SK-N-SH treated with all-trans-retinoic acid at 6 μM for 48 hours (cell line): ENCODE data around the gene RRAD.
"Not testable (repeated sequence)": the region's sequence is repeated elsewhere in the genome, so short reads cannot be mapped to it uniquely, and the experiment has no call there.

ENCODE experiments used
- ATAC-seq: fragments of 200-7000 bp; cut with Tn5 transposase; 3 replicates; pipeline ENCODE4 v1.9.1; 2020; ENCODE audit warnings: mild to moderate bottlenecking, moderate library complexity
- ARNTL ChIP-seq: fragments of 450-650 bp; formaldehyde crosslinking; IDR thresholded peaks from 2 replicates; pipeline ENCODE4 v1.5.0; 2020; ENCODE audit warnings: low read depth, mild to moderate bottlenecking, moderate library complexity, borderline replicate concordance
- BACH2 ChIP-seq: fragments of 250-450 bp; sonication (Bioruptor Pico); IDR thresholded peaks from 2 replicates; pipeline ENCODE4 v1.9.0; 2021; ENCODE audit warnings: mild to moderate bottlenecking, borderline replicate concordance
- CSDC2 ChIP-seq: fragments of 250-450 bp; sonication (Bioruptor Pico); IDR thresholded peaks from 2 replicates; pipeline ENCODE4 v1.5.0; 2020; ENCODE audit warnings: mild to moderate bottlenecking, moderate library complexity
- ESRRG ChIP-seq: fragments of 250-450 bp; sonication (Bioruptor Pico); IDR thresholded peaks from 2 replicates; pipeline ENCODE4 v1.6.1; 2021; ENCODE audit warnings: mild to moderate bottlenecking
- GLIS3 ChIP-seq: fragments of 250-450 bp; sonication (Bioruptor Pico); IDR thresholded peaks from 2 replicates; pipeline ENCODE4 v1.5.0; 2020; ENCODE audit warnings: mild to moderate bottlenecking, moderate library complexity
- ISL1 ChIP-seq: fragments of 250-450 bp; sonication (Bioruptor Pico); IDR thresholded peaks from 2 replicates; pipeline ENCODE4 v2.1.2; 2022; ENCODE audit warnings: mild to moderate bottlenecking, moderate library complexity
- OSR1 ChIP-seq: fragments of 250-450 bp; sonication (Bioruptor Pico); IDR thresholded peaks from 2 replicates; pipeline ENCODE4 v1.8.0; 2022; ENCODE audit warnings: moderate library complexity, mild to moderate bottlenecking, inconsistent platforms
- PPARA ChIP-seq: fragments of 250-450 bp; sonication (Bioruptor Pico); IDR thresholded peaks from 2 replicates; pipeline ENCODE4 v1.5.0; 2020; ENCODE audit warnings: mild to moderate bottlenecking, borderline replicate concordance
- RARB ChIP-seq: fragments of 250-450 bp; sonication (Bioruptor Pico); IDR thresholded peaks from 2 replicates; pipeline ENCODE4 v1.8.0; 2021; ENCODE audit warnings: mild to moderate bottlenecking, moderate library complexity
- SNAI2 ChIP-seq: fragments of 250-450 bp; sonication (Bioruptor Pico); IDR thresholded peaks from 2 replicates; pipeline ENCODE4 v1.5.0; 2020; ENCODE audit warnings: mild to moderate bottlenecking, moderate library complexity
- TCF4 ChIP-seq: fragments of 250-450 bp; sonication (Bioruptor Pico); IDR thresholded peaks from 2 replicates; pipeline ENCODE4 v1.8.0; 2021; ENCODE audit warnings: mild to moderate bottlenecking, moderate library complexity, borderline replicate concordance
- TOX ChIP-seq: fragments of 250-450 bp; sonication (Bioruptor Pico); IDR thresholded peaks from 2 replicates; pipeline ENCODE4 v1.8.0; 2021; ENCODE audit warnings: mild to moderate bottlenecking, moderate library complexity, borderline replicate concordance
- ZC3H10 ChIP-seq: fragments of 250-450 bp; sonication (Bioruptor Pico); IDR thresholded peaks from 2 replicates; pipeline ENCODE4 v1.5.1; 2021; ENCODE audit warnings: mild to moderate bottlenecking, moderate library complexity
- ZFP30 ChIP-seq: fragments of 450-650 bp; formaldehyde crosslinking; IDR thresholded peaks from 2 replicates; pipeline ENCODE4 v1.5.0; 2022; ENCODE audit warnings: mild to moderate bottlenecking, moderate library complexity
- ZNF565 ChIP-seq: fragments of 450-650 bp; formaldehyde crosslinking; conservative IDR thresholded peaks from 2 replicates; pipeline ENCODE4 v1.5.0; 2020; ENCODE audit warnings: low read depth, mild to moderate bottlenecking, moderate library complexity
- ZNF70 ChIP-seq: fragments of 450-650 bp; formaldehyde crosslinking; IDR thresholded peaks from 2 replicates; pipeline ENCODE4 v1.5.0; 2020; ENCODE audit warnings: mild to moderate bottlenecking, moderate library complexity
- ZNF8 ChIP-seq: fragments of 450-650 bp; formaldehyde crosslinking; IDR thresholded peaks from 2 replicates; pipeline ENCODE4 v1.5.0; 2020; ENCODE audit warnings: mild to moderate bottlenecking, moderate library complexity
- TF ChIP-seq, protein P1 (sequence below): fragments of 250-450 bp; sonication (Bioruptor Pico); IDR thresholded peaks from 2 replicates; pipeline ENCODE4 v1.5.1; 2021; ENCODE audit warnings: mild to moderate bottlenecking, moderate library complexity
- TF ChIP-seq, protein P2 (sequence below): fragments of 250-450 bp; sonication (Bioruptor Pico); IDR thresholded peaks from 2 replicates; pipeline ENCODE4 v1.8.0; 2020; ENCODE audit warnings: mild to moderate bottlenecking, moderate library complexity, borderline replicate concordance
- TF ChIP-seq, protein P3 (sequence below): fragments of 250-450 bp; sonication (Bioruptor Pico); IDR thresholded peaks from 2 replicates; pipeline ENCODE4 v1.5.1; 2020; ENCODE audit warnings: low read depth, mild to moderate bottlenecking, moderate library complexity
- TF ChIP-seq, protein P4 (sequence below): fragments of 250-450 bp; sonication (Bioruptor Pico); IDR thresholded peaks from 2 replicates; pipeline ENCODE4 v1.5.0; 2020; ENCODE audit warnings: mild to moderate bottlenecking, moderate library complexity

RRAD gene

DNA sequence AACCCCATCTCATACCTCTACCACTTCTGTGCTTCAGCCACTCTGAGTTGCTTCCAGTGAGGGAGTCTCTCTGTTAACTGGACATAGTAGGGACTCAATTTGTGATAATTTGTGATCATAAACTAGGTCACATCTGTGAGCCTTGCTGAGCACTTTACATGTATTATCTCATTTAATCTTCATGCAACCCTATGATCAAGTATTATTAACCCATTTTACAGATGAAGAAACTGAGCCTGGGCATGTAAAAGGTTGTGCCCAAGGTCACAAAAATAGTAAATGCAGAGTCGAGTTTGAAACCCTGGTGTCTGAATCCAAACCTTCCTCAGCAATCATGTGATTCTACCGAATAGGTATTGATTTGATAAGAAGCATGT, 26.4 kb downstream of the RRAD start:
- TF ChIP-seq CSDC2 (CRISPR knock-in tag) (no peak), ZC3H10 (no peak), ZNF70 (CRISPR knock-in tag) (no peak), RARB (CRISPR knock-in tag) (no peak), SNAI2 (CRISPR knock-in tag) (no peak), TOX (CRISPR knock-in tag) (no peak), ISL1 (no peak), BACH2 (CRISPR knock-in tag) (no peak), ARNTL (no peak), ESRRG (no peak), ZNF8 (CRISPR knock-in tag) (no peak), GLIS3 (CRISPR knock-in tag) (no peak), TCF4 (CRISPR knock-in tag) (no peak)
- TF ChIP-seq, protein P1, sequence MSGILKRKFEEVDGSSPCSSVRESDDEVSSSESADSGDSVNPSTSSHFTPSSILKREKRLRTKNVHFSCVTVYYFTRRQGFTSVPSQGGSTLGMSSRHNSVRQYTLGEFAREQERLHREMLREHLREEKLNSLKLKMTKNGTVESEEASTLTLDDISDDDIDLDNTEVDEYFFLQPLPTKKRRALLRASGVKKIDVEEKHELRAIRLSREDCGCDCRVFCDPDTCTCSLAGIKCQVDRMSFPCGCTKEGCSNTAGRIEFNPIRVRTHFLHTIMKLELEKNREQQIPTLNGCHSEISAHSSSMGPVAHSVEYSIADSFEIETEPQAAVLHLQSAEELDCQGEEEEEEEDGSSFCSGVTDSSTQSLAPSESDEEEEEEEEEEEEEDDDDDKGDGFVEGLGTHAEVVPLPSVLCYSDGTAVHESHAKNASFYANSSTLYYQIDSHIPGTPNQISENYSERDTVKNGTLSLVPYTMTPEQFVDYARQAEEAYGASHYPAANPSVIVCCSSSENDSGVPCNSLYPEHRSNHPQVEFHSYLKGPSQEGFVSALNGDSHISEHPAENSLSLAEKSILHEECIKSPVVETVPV (CRISPR knock-in tag) = no peak
- TF ChIP-seq, protein P2, sequence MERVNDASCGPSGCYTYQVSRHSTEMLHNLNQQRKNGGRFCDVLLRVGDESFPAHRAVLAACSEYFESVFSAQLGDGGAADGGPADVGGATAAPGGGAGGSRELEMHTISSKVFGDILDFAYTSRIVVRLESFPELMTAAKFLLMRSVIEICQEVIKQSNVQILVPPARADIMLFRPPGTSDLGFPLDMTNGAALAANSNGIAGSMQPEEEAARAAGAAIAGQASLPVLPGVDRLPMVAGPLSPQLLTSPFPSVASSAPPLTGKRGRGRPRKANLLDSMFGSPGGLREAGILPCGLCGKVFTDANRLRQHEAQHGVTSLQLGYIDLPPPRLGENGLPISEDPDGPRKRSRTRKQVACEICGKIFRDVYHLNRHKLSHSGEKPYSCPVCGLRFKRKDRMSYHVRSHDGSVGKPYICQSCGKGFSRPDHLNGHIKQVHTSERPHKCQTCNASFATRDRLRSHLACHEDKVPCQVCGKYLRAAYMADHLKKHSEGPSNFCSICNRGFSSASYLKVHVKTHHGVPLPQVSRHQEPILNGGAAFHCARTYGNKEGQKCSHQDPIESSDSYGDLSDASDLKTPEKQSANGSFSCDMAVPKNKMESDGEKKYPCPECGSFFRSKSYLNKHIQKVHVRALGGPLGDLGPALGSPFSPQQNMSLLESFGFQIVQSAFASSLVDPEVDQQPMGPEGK (CRISPR knock-in tag) = no peak
- TF ChIP-seq, protein P3, sequence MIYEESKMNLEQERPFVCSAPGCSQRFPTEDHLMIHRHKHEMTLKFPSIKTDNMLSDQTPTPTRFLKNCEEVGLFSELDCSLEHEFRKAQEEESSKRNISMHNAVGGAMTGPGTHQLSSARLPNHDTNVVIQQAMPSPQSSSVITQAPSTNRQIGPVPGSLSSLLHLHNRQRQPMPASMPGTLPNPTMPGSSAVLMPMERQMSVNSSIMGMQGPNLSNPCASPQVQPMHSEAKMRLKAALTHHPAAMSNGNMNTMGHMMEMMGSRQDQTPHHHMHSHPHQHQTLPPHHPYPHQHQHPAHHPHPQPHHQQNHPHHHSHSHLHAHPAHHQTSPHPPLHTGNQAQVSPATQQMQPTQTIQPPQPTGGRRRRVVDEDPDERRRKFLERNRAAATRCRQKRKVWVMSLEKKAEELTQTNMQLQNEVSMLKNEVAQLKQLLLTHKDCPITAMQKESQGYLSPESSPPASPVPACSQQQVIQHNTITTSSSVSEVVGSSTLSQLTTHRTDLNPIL (CRISPR knock-in tag) = no peak
- TF ChIP-seq, protein P4, sequence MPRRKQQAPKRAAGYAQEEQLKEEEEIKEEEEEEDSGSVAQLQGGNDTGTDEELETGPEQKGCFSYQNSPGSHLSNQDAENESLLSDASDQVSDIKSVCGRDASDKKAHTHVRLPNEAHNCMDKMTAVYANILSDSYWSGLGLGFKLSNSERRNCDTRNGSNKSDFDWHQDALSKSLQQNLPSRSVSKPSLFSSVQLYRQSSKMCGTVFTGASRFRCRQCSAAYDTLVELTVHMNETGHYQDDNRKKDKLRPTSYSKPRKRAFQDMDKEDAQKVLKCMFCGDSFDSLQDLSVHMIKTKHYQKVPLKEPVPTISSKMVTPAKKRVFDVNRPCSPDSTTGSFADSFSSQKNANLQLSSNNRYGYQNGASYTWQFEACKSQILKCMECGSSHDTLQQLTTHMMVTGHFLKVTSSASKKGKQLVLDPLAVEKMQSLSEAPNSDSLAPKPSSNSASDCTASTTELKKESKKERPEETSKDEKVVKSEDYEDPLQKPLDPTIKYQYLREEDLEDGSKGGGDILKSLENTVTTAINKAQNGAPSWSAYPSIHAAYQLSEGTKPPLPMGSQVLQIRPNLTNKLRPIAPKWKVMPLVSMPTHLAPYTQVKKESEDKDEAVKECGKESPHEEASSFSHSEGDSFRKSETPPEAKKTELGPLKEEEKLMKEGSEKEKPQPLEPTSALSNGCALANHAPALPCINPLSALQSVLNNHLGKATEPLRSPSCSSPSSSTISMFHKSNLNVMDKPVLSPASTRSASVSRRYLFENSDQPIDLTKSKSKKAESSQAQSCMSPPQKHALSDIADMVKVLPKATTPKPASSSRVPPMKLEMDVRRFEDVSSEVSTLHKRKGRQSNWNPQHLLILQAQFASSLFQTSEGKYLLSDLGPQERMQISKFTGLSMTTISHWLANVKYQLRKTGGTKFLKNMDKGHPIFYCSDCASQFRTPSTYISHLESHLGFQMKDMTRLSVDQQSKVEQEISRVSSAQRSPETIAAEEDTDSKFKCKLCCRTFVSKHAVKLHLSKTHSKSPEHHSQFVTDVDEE (CRISPR knock-in tag) = no peak

DNA sequence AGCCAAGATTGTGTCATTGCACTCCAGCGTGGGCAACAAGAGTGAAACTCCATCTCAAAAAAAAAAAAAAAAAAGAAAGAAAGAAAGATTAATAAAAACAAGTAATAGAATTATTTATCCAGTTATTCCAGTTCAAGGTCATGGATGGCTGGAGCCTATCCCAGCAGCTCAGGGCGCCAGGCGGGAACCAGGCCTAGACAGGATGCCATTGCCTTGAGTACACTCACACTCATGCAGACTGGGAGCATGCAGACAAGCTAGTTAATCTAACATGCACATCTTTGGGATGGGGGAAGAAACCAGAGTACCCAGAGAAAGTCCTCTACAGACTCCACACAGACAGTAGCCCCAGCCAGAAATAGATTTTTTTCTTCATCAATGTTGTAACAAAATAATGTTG, 27.1 kb downstream of the RRAD start:
- ATAC-seq = peak; percentile 14; the same call in 1 of the 3 replicates
- TF ChIP-seq ZNF565 (CRISPR knock-in tag) (no peak), ESRRG (no peak), ZC3H10 (no peak), ZNF70 (CRISPR knock-in tag) (no peak)

More for the DNA sequence above, 26.4 kb downstream of the RRAD start:
- ATAC-seq = no peak

DNA sequence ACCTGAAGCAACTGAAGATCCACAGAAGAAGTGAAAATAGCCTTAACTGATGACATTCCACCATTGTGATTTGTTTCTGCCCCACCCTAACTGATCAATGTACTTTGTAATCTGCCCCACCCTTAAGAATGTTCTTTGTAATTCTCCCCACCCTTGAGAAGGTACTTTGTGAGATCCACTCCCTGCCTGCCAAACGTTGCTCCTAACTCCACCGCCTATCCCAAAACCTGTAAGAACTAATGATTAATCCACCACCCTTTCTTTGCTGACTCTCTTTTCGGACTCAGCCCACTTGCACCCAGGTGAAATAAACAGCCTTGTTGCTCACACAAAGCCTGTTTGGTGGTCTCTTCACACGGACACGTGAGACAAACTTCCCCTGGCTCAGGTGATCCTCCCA, 28.7 kb downstream of the RRAD start:
- ATAC-seq = not testable (repeated sequence)

DNA sequence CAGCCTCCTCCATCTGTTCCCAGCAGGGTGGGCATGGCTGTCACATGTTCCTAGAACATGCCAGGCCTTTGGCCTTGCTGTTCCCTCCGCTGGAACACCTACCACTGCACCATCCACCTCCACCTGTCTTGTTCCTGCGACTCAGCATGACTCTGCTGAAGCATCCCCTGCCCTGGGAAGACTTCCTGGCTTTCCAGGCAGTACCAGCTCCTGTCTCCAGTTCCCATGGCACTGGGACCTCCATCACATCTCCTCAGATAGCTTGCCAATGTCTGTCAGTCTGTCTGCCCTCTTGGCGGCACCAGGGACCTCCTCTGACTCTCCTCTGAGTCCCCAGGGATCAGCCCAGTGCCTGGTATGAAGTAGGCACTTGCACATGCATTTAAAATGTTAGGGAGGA, 29.3 kb downstream of the RRAD start:
- no peak for ATAC-seq
- no peak for TF ChIP-seq SNAI2 (CRISPR knock-in tag)
- TF ChIP-seq TCF4 (CRISPR knock-in tag) = no peak
- TF ChIP-seq ZNF8 (CRISPR knock-in tag) = no peak
- no peak for TF ChIP-seq CSDC2 (CRISPR knock-in tag)
- TF ChIP-seq ZC3H10 = no peak
- no peak for TF ChIP-seq TOX (CRISPR knock-in tag)
- TF ChIP-seq RARB (CRISPR knock-in tag) = no peak
- no peak for TF ChIP-seq ARNTL

DNA sequence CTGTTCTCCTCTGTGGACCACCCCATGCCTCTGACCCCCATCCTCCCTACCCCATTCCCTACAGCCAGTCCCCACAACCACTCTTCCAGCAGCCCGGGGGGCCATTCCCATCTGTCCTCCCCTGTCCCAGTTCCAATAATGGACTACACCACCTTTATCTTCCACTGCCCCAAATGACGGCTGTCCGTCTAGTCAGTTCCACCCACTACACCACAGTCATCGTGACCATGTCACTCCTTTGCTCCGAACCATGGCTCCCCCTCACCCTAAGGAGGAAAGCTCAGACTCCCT, 29.7 kb downstream of the RRAD start:
- no peak for ATAC-seq
- no peak for TF ChIP-seq PPARA (CRISPR knock-in tag)
- TF ChIP-seq ZNF70 (CRISPR knock-in tag) = no peak
- no peak for TF ChIP-seq ESRRG
- TF ChIP-seq OSR1 = no peak
- TF ChIP-seq, protein P1 (CRISPR knock-in tag) = no peak
- no peak for TF ChIP-seq SNAI2 (CRISPR knock-in tag)
- no peak for TF ChIP-seq ZC3H10
- TF ChIP-seq RARB (CRISPR knock-in tag) = no peak
- TF ChIP-seq ZNF565 (CRISPR knock-in tag) = no peak
- TF ChIP-seq, protein P4 (CRISPR knock-in tag) = no peak
- no peak for TF ChIP-seq TOX (CRISPR knock-in tag)
- TF ChIP-seq ZFP30 (CRISPR knock-in tag) = no peak
- no peak for TF ChIP-seq ISL1
- TF ChIP-seq ARNTL = no peak
